ES-I3 (cell line): ENCODE results near the gene PLEKHG4B.

Source experiments
- H3K36me3 ChIP-seq: 2 replicates; pipeline ENCODE4 v1.6.1; 2013; ENCODE audit warnings: mild to moderate bottlenecking, low read length, control low read depth, moderate library complexity; ENCODE audit not compliant: insufficient read depth
- H3K4me1 ChIP-seq: 2 replicates; pipeline ENCODE4 v1.6.1; 2013; ENCODE audit warnings: mild to moderate bottlenecking, control low read depth, low read length; ENCODE audit not compliant: insufficient read depth
- H3K9ac ChIP-seq: 2 replicates; pipeline ENCODE4 v1.6.1; 2013; ENCODE audit warnings: low read depth, mild to moderate bottlenecking, low read length, moderate library complexity
- H3K9me3 ChIP-seq: 2 replicates; pipeline ENCODE4 v1.6.1; 2013; ENCODE audit warnings: mild to moderate bottlenecking, low read length, moderate library complexity; ENCODE audit not compliant: control insufficient read depth, insufficient read depth

Gene PLEKHG4B

DNA sequence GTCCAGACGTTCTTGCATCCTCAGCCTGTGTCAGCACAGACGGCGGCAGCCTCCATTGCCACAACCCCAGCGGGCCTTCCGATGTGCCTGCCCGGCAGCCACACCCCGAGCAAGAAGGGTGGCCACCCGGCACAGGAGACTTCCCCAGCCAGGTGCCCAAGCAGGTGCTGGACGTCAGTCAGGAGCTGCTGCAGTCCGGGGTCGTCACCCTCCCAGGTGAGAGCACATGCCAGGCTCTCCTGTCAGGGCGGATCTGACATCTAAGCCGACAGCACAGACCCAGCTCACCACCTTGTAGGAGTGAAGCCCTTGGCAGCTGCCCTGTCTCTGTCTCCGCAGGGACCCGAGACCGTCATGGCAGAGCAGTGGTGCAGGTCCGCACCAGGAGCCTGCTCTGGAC is 51.1 kb downstream of the PLEKHG4B start:
- Histone ChIP-seq H3K36me3 (peaks cover 15% of the 10 kb centered on the region), H3K9ac (no peak overlapping the region)

GRCh38 chr5:144941-145340 is 53.0 kb downstream of the PLEKHG4B start:
- Histone ChIP-seq H3K36me3 (peaks cover 15% of the 10 kb centered on the region), H3K9ac (no peak overlapping the region), H3K9me3 (peaks cover 10% of the 10 kb centered on the region), H3K4me1 (no peaks in the 10 kb centered on the region)

More for the DNA sequence above, 51.1 kb downstream of the PLEKHG4B start:
- Histone ChIP-seq H3K4me1 (peaks cover 7% of the 10 kb centered on the region), H3K9me3 (peaks cover 10% of the 10 kb centered on the region)

DNA sequence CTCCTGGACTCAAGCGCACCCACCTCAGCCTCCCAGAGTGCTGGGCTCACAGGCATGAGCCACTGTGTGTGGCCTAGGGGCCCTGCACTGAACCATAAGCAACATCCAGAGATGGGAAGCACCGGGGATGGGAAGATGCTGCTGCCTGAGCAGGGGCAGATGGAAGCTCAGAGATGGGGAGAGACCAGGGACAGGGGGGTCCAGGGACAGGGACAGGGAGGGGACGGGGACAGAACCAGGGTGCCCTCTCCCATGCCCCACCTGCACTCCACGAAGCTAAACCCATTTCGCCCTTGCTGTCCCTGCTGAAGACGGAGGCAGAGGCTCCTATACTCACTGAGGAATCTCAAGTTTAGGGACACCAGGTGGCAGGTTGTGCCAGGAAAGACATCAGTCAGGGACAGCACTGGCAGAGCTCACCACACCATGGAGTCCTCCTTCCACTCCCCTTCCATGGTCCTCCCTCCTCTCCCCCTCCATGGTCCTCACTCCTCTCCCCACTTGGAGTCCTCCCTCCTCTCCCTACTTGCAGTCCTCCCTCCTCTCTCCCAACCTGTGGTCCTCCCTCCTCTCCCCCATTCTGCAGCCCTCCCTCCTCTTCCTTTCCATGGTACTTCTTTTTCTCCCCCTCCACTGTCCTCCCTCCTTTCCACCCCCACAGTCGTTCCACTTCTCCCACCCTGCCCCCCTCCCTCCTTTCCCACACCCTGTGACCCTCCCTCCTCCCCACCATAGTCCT is 53.8 kb downstream of the PLEKHG4B start:
- peaks cover 15% of the 10 kb centered on the region for H3K36me3 ChIP-seq
- no peaks in the 10 kb centered on the region for H3K4me1 ChIP-seq
- no peak overlapping the region for H3K9ac ChIP-seq
- peaks cover 10% of the 10 kb centered on the region for H3K9me3 ChIP-seq

DNA sequence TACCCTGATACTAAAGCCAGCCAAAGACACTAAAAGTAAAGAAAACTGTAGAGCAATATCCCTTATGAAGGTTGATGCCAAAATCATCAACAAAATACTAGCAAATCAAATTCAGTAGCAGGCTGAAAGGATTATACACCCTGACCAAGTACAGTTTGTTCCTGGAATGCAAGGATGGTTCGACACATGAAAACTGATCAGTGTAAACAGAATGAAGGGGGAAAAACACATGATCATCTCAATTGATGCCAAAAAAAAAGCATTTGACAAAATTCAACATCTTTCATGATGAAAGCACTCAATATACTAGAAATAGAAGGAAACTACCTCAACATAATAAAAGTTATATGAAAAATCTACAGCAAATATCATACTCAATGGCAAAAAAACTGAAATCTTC is 55.8 kb downstream of the PLEKHG4B start:
- no peaks in the 10 kb centered on the region for H3K4me1 ChIP-seq
- peaks cover 19% of the 10 kb centered on the region for H3K36me3 ChIP-seq
- H3K9me3 ChIP-seq: peaks cover 10% of the 10 kb centered on the region
- H3K9ac ChIP-seq: no peak overlapping the region

DNA sequence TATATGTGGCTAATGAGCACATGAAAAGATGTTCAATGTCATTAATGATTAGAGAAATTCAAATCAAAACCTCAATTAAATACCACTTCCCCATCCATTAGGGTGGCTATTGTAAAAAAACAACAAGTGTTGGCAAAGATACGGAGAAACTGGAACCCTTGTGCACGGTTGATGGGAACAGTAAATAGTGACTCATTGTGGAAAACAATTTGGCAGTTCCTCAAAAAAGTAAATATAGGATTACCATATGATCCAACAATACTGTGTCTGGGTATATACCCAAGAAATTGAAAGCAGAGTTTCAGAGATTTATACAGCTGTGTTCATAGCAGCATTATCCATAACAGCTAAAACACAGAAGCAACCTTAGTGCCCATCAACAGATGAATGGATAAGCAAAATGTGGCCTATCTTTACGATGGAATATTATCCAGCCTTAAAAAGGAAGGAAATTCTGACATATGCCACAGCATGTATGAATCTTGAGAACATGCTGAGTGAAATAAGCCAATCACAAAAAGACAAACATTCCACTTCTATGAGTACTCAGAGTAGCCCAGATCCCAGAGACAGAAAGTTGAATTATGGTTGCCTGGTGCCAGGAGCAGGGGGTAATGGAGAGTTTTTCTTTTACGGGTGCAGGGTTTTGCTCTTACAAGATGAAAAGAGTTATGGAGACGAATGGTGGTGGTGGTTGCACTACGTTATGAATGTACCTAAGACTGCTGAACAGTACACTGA is 57.9 kb downstream of the PLEKHG4B start:
- peaks cover 18% of the 10 kb centered on the region for H3K36me3 ChIP-seq
- H3K9ac ChIP-seq: no peak overlapping the region

GRCh38 chr5:150746-151145 is 58.8 kb downstream of the PLEKHG4B start:
- no peaks in the 10 kb centered on the region for H3K4me1 ChIP-seq
- H3K36me3 ChIP-seq: peaks cover 26% of the 10 kb centered on the region

More for the DNA sequence above, 57.9 kb downstream of the PLEKHG4B start:
- Histone ChIP-seq H3K4me1 (no peaks in the 10 kb centered on the region), H3K9me3 (peaks cover 10% of the 10 kb centered on the region)

DNA sequence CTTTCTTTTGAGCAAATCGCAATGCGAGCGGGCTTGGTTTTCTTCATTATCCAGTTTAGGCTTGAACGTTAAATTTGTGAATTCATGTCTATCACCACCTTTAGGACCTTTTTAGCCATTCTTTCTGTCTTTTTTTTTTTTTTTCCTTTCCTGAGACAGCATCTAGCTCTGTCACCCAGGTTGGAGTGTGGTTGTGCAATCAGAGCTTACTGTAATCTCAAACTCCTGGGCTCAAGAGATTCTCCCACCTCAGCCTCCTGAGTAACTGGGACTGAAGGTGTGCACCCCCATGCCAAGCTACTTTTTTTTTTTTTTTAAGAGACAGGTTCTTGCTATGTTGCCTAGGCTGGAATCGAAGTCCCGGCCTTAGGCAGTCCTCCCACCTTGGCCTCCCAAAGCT is 60.1 kb downstream of the PLEKHG4B start:
- H3K4me1 ChIP-seq: no peaks in the 10 kb centered on the region
- H3K9me3 ChIP-seq: peaks cover 9% of the 10 kb centered on the region
- no peak overlapping the region for H3K9ac ChIP-seq
- peaks cover 27% of the 10 kb centered on the region for H3K36me3 ChIP-seq

More at GRCh38 chr5:150746-151145, 58.8 kb downstream of the PLEKHG4B start:
- Histone ChIP-seq H3K9ac (no peak overlapping the region), H3K9me3 (peaks cover 10% of the 10 kb centered on the region)

- no peaks in the 10 kb centered on the region; the same call in 1 of the 2 replicates for H3K9me3 ChIP-seq
- H3K36me3 ChIP-seq: peaks cover 18% of the 10 kb centered on the region
- no peak overlapping the region for H3K9ac ChIP-seq
- H3K4me1 ChIP-seq: no peaks in the 10 kb centered on the region
Measured at GRCh38 chr5:153256-153655, 61.3 kb downstream of the PLEKHG4B start.

- H3K4me1 ChIP-seq: no peaks in the 10 kb centered on the region
- H3K9ac ChIP-seq: no peak overlapping the region
- H3K9me3 ChIP-seq: no peaks in the 10 kb centered on the region
- H3K36me3 ChIP-seq: peaks cover 18% of the 10 kb centered on the region
Measured at GRCh38 chr5:154236-154635, 62.3 kb downstream of the PLEKHG4B start.

- no peaks in the 10 kb centered on the region for H3K4me1 ChIP-seq
- H3K9ac ChIP-seq: no peak overlapping the region
- H3K9me3 ChIP-seq: no peaks in the 10 kb centered on the region
- peaks cover 18% of the 10 kb centered on the region for H3K36me3 ChIP-seq
Measured at GRCh38 chr5:154826-155225, 62.9 kb downstream of the PLEKHG4B start.

GRCh38 chr5:155651-156410 is 63.9 kb downstream of the PLEKHG4B start:
- peaks cover 18% of the 10 kb centered on the region for H3K36me3 ChIP-seq
- H3K9ac ChIP-seq: no peak overlapping the region

GRCh38 chr5:156411-157072 is 64.6 kb downstream of the PLEKHG4B start:
- Histone ChIP-seq H3K4me1 (no peaks in the 10 kb centered on the region), H3K9me3 (no peaks in the 10 kb centered on the region), H3K9ac (no peak overlapping the region), H3K36me3 (peaks cover 23% of the 10 kb centered on the region)

More at GRCh38 chr5:155651-156410, 63.9 kb downstream of the PLEKHG4B start:
- H3K4me1 ChIP-seq: no peaks in the 10 kb centered on the region
- H3K9me3 ChIP-seq: no peaks in the 10 kb centered on the region

DNA sequence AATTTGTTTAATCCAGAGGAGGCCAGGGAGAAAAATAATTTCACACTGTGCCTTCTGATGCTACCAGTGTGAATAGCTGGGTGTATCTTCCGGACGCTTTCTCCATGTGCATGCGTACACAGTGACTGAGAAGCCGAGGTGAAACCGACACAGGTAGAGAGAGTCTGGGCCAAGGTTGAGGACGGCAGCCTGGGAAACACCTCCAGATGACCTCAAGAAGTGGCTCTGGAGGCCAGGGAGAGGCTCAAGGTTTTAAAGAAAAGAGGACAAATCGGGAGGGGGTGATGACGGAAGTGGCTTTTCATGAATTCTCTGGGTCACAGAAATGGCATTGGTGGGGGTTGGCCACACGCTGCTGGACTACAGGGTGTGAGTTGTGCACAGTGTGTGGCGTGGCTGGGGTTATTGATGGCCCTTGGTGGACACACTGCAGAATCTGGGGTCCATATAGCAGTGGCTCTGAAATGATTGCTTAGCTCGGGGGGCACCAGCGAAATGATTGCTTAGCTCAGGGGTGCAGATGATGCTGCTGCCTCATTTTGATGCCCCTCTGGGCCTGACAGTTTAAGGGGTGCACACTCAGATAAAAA is 65.3 kb downstream of the PLEKHG4B start:
- Histone ChIP-seq H3K4me1 (no peaks in the 10 kb centered on the region), H3K9me3 (no peaks in the 10 kb centered on the region), H3K36me3 (peaks cover 23% of the 10 kb centered on the region), H3K9ac (no peak overlapping the region)

DNA sequence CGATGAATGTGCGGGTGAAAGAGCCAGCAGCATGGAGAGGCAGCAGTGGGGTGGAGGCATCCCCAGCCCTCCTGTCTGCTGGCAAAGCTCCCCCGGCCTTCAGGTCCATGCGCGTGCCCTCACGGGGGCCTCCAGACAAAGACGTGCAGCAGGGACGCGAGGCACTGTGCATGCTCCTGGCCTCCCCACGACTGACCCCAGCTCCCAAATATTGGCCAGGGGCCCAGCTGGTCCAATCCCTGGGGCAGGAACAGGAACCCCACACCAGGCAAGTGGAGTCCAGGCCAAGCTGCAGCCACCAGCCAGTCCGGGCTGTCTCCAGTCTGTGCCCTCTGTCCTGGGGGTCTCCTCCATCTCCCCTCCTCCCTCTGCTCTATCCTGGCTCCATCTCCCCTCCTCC is 65.8 kb downstream of the PLEKHG4B start:
- Histone ChIP-seq H3K36me3 (peaks cover 19% of the 10 kb centered on the region), H3K9me3 (no peaks in the 10 kb centered on the region), H3K4me1 (no peaks in the 10 kb centered on the region), H3K9ac (no peak overlapping the region)
